B cell (primary cell): ENCODE data around the gene XYLT1. TPM values are rescaled to one million over a fixed set of nuclear protein-coding genes. Genes with fewer than 3 reads are reported as not detected.

ENCODE experiments used
- ATAC-seq: fragments of 200-7000 bp; cut with Tn5 transposase; one replicate; pipeline ENCODE4 v1.10.0; 2021; ENCODE audit warnings: low read depth, mild to moderate bottlenecking, moderate number of reproducible peaks, moderate library complexity
- CTCF ChIA-PET: fragments of 350-600 bp; sonication (Branson Sonifier 250); formaldehyde crosslinking; loops from one replicate; lab custom pipeline; 2021; ENCODE audit warnings: antibody characterized with exemption, inconsistent platforms; lab: Charles Lee
- POLR2A ChIA-PET: fragments of 350-600 bp; sonication (Branson Sonifier 250); formaldehyde crosslinking; loops from one replicate; lab custom pipeline; 2021; ENCODE audit warnings: antibody characterized with exemption; lab: Charles Lee
- DNase-seq: peaks from one replicate; pipeline ENCODE4 v3.0.0; 2013
- H2AFZ ChIP-seq: 2 replicates; pipeline ENCODE4 v1.6.1; 2012; ENCODE audit warnings: mild to moderate bottlenecking, low read depth, low read length; ENCODE audit not compliant: insufficient read depth, poor library complexity, severe bottlenecking
- H3K27ac ChIP-seq, 2 donors: 1 replicate in 1 of 2; 2 replicates in 1 of 2; pipeline ENCODE4 v1.5.1; 2012 to 2013; ENCODE audit warnings: low read length in 2 of 2, mild to moderate bottlenecking in 2 of 2, moderate library complexity in 1 of 2
- H3K27me3 ChIP-seq, 4 experiments: fragments of 200-600 bp in 1 of 4; sonication (generic) in 1 of 4; replicated peaks in 1 of 4; 1 replicate in 2 of 4; 2 replicates in 2 of 4; pipeline versions ENCODE4 v1.6.1 to v1.7.0; 2013 to 2016; ENCODE audit warnings: low read length in 3 of 4, mild to moderate bottlenecking in 2 of 4, mixed read lengths in 1 of 4, moderate library complexity in 1 of 4; ENCODE audit not compliant: insufficient read depth in 4 of 4, control insufficient read depth in 3 of 4; ENCODE audit errors: control extremely low read depth in 1 of 4
- H3K36me3 ChIP-seq, 2 experiments: replicated peaks in 1 of 2; 1 replicate in 1 of 2; 2 replicates in 1 of 2; pipeline versions ENCODE4 v1.6.1 to v1.7.1; 2013; ENCODE audit warnings: low read length in 1 of 2; ENCODE audit not compliant: insufficient read depth in 2 of 2, control insufficient read depth in 1 of 2; ENCODE audit errors: control extremely low read depth in 1 of 2, extremely low read depth in 1 of 2
- H3K4me1 ChIP-seq, 2 donors: fragments of 200-600 bp in 1 of 2; sonication (generic) in 1 of 2; 1 replicate in 1 of 2; 2 replicates in 1 of 2; pipeline versions ENCODE4 v1.5.1 to v1.6.1; 2013 to 2017; ENCODE audit warnings: low read length in 2 of 2; ENCODE audit not compliant: control insufficient read depth in 2 of 2, insufficient read depth in 2 of 2
- H3K4me2 ChIP-seq: replicated peaks from 2 replicates; pipeline ENCODE3; 2012; ENCODE audit warnings: mild to moderate bottlenecking, low read depth, low read length; ENCODE audit not compliant: poor library complexity, severe bottlenecking
- H3K4me3 ChIP-seq, 5 experiments: fragments of 200-600 bp in 1 of 5; sonication (generic) in 1 of 5; 1 replicate in 3 of 5; 2 replicates in 2 of 5; pipeline versions ENCODE4 v1.5.1 to v1.7.0; 2011 to 2016; ENCODE audit warnings: low read length in 4 of 5, mild to moderate bottlenecking in 4 of 5, low read depth in 2 of 5, control low read depth in 1 of 5, moderate library complexity in 1 of 5; ENCODE audit not compliant: insufficient read depth in 1 of 5; ENCODE audit errors: control extremely low read depth in 1 of 5, extremely low read depth in 1 of 5
- H3K79me2 ChIP-seq: fragments of 200-600 bp; sonication (generic); one replicate; pipeline ENCODE4 v1.6.0; 2016; ENCODE audit warnings: low read length; ENCODE audit not compliant: control insufficient read depth, insufficient read depth
- H3K9ac ChIP-seq: fragments of 200-600 bp; sonication (generic); 2 replicates; pipeline ENCODE4 v1.6.1; 2017; ENCODE audit warnings: mild to moderate bottlenecking, low read length, moderate library complexity
- H3K9me3 ChIP-seq, 3 donors: one replicate each; pipeline versions ENCODE4 v1.6.1 to v1.7.1; 2013; ENCODE audit warnings: low read length in 2 of 3; ENCODE audit not compliant: control insufficient read depth in 2 of 3, insufficient read depth in 1 of 3; ENCODE audit errors: control extremely low read depth in 1 of 3
- H4K20me1 ChIP-seq: 2 replicates; pipeline ENCODE4 v1.6.0; 2012; ENCODE audit warnings: mild to moderate bottlenecking, low read length; ENCODE audit not compliant: insufficient read depth, control insufficient read depth, poor library complexity, severe bottlenecking
- H3K27ac Mint-ChIP-seq: one replicate; pipeline ENCODE4 v1.8.0; 2021; ENCODE audit warnings: mixed read lengths
- H3K27me3 Mint-ChIP-seq: one replicate; pipeline ENCODE4 v1.8.0; 2021; ENCODE audit warnings: mixed read lengths
- H3K4me1 Mint-ChIP-seq: one replicate; pipeline ENCODE4 v1.8.0; 2021; ENCODE audit warnings: mixed read lengths
- H3K4me3 Mint-ChIP-seq: one replicate; pipeline ENCODE4 v1.8.0; 2021; ENCODE audit warnings: mixed read lengths
- H3K9me3 Mint-ChIP-seq: one replicate; pipeline ENCODE4 v1.8.0; 2022; ENCODE audit warnings: mixed read lengths; ENCODE audit not compliant: insufficient read depth
- EZH2 ChIP-seq: IDR thresholded peaks from 2 replicates; pipeline ENCODE4 v1.6.1; 2012; ENCODE audit warnings: borderline replicate concordance, low read depth, mild to moderate bottlenecking, moderate library complexity, low read length; ENCODE audit not compliant: insufficient read depth, poor library complexity, severe bottlenecking
- WGBS: methylation state at CpG from one replicate; pipeline ENCODE4 v1.1.5; 2013; ENCODE audit warnings: missing lambda C conversion rate; ENCODE audit not compliant: insufficient coverage; 5-methylcytosine and 5-hydroxymethylcytosine counted together
- intact Hi-C: fragments of 100-400 bp; cut with micrococcal nuclease; formaldehyde crosslinking; loops from one replicate; pipeline ENCODE4 v1.10.0; 2022
- polyA plus RNA-seq: library from polyadenylated mRNA; depleted of rRNA; stranded (reverse); fragments of >200 nt; gene quantifications from 2 replicates; pipeline ENCODE4 v1.2.3, GENCODE V29; 2012
- total RNA-seq, 2 donors: library from RNA; stranded (reverse); fragments of 120-200 nt in 1 of 2; gene quantifications; 1 replicate in 1 of 2; 2 replicates in 1 of 2; pipeline versions ENCODE4 v1.2.3 to v1.2.4, GENCODE V29; 2013 to 2022
- TF ChIP-seq, protein P1 (sequence below): fragments of 200-600 bp; IDR thresholded peaks from one replicate; pipeline ENCODE4 v1.8.0; 2022; ENCODE audit warnings: antibody characterized with exemption, mild to moderate bottlenecking

Gene XYLT1
- total and polyA plus RNA-seq, 2 donors (not counting 1 experiment from before 2014, with no cell fraction given): 8.7 to 59.6 TPM

DNA sequence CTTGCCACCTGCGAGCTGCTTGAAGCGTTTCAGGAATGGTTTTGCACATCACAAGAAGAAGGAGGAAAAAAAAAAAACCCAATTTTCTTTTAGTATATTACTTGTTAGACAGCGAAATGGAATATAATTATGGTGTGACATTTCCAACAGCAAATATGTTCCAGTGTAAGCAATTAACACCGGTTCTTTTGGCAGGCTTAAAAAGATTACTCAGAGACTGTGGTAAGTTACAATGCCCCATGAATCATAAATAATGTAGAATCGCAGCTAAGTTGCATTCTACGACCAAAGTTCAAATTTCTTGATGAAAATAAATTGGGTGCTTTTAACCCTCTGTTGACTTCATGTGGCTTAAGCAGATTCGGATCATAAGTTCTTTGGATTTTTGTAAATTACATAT lies 245.2 kb downstream of the XYLT1 start:
- Mint-ChIP-seq H3K4me3 (no peak overlapping the region), H3K27me3 (no peaks in the 10 kb centered on the region), H3K9me3 (no peaks in the 10 kb centered on the region), H3K27ac (no peak overlapping the region), H3K4me1 (peaks cover 32% of the 10 kb centered on the region)
- Histone ChIP-seq H3K27me3 (no peaks in the 10 kb centered on the region), H3K9ac (no peak overlapping the region), H3K79me2 (peaks cover 64% of the 10 kb centered on the region), H2AFZ (no peak overlapping the region), H3K4me1 (peaks cover 27 to 31% of the 10 kb centered on the region in 2 donors), H3K4me2 (no peak overlapping the region), H3K36me3 (no peaks in the 10 kb centered on the region), H4K20me1 (peaks cover 20% of the 10 kb centered on the region), H3K27ac (no peak overlapping the region), H3K9me3 (no peaks in the 10 kb centered on the region), H3K4me3 (no peak overlapping the region)
- intact Hi-C loops: no loop called here
- DNase-seq (no peak), ATAC-seq (no peak)
- TF ChIP-seq, protein P1, sequence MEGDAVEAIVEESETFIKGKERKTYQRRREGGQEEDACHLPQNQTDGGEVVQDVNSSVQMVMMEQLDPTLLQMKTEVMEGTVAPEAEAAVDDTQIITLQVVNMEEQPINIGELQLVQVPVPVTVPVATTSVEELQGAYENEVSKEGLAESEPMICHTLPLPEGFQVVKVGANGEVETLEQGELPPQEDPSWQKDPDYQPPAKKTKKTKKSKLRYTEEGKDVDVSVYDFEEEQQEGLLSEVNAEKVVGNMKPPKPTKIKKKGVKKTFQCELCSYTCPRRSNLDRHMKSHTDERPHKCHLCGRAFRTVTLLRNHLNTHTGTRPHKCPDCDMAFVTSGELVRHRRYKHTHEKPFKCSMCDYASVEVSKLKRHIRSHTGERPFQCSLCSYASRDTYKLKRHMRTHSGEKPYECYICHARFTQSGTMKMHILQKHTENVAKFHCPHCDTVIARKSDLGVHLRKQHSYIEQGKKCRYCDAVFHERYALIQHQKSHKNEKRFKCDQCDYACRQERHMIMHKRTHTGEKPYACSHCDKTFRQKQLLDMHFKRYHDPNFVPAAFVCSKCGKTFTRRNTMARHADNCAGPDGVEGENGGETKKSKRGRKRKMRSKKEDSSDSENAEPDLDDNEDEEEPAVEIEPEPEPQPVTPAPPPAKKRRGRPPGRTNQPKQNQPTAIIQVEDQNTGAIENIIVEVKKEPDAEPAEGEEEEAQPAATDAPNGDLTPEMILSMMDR: no peak
- no peak for TF ChIP-seq EZH2
- CTCF ChIA-PET: no interaction called here
- WGBS: no CpG with 5 or more reads among the region's 7 CpGs
- POLR2A ChIA-PET: interaction anchor here (0.7 kb wide), 1 partner anchor 126 kb away, joined by 6 read pairs; no protein-coding TSS in a partner anchor

GRCh38 chr16:17224879-17225281 lies 245.9 kb downstream of the XYLT1 start:
- Histone ChIP-seq H3K4me2 (no peak overlapping the region), H4K20me1 (peaks cover 16% of the 10 kb centered on the region), H3K79me2 (peaks cover 60% of the 10 kb centered on the region), H3K4me3 (no peak overlapping the region), H3K36me3 (no peaks in the 10 kb centered on the region), H3K27me3 (no peaks in the 10 kb centered on the region), H3K4me1 (peaks cover 27 to 31% of the 10 kb centered on the region in 2 donors), H3K9me3 (no peaks in the 10 kb centered on the region), H2AFZ (no peak overlapping the region), H3K27ac (no peak overlapping the region), H3K9ac (no peak overlapping the region)
- intact Hi-C loops: no loop called here
- ChIA-PET POLR2A (interaction anchor here (0.7 kb wide), 1 partner anchor 126 kb away, joined by 6 read pairs; no protein-coding TSS in a partner anchor), CTCF (interaction anchor here (1.8 kb wide), 1 partner anchor 77 kb away, joined by 4 read pairs; no protein-coding TSS in a partner anchor)
- H3K27me3 Mint-ChIP-seq: no peaks in the 10 kb centered on the region
- peaks cover 32% of the 10 kb centered on the region for H3K4me1 Mint-ChIP-seq
- 47% methylated on average over 3 of the region's 4 CpGs for WGBS
- no peak overlapping the region for H3K27ac Mint-ChIP-seq
- no peak for ATAC-seq
- H3K9me3 Mint-ChIP-seq: no peaks in the 10 kb centered on the region
- no peak for TF ChIP-seq EZH2
- TF ChIP-seq, protein P1: no peak
- no peak for DNase-seq
- H3K4me3 Mint-ChIP-seq: no peak overlapping the region
